T-cell (primary cell): ENCODE data around the gene SERINC2. TPM values are rescaled to one million over a fixed set of nuclear protein-coding genes. Genes with fewer than 3 reads are reported as not detected.
"Not testable (repeated sequence)": the region's sequence is repeated elsewhere in the genome, so short reads cannot be mapped to it uniquely, and the experiment has no call there.

Experiments
- ATAC-seq, 4 experiments: fragments of 200-7000 bp in 3 of 4; fragments of 150-1000 bp in 1 of 4; cut with Tn5 transposase; replicated peaks in 1 of 4; 1 replicate in 3 of 4; 2 replicates in 1 of 4; pipeline ENCODE4 v1.10.0; 2021; ENCODE audit warnings: moderate library complexity in 3 of 4, mild to moderate bottlenecking in 2 of 4, moderate number of reproducible peaks in 1 of 4
- CTCF ChIA-PET, 2 donors: fragments of 300-600 bp; sonication (Branson Sonifier 250); formaldehyde crosslinking; loops; one replicate each; lab custom pipeline; 2022; ENCODE audit warnings: antibody characterized with exemption in 2 of 2; lab: Charles Lee
- POLR2A ChIA-PET, 2 donors: fragments of 300-600 bp; sonication (Branson Sonifier 250); formaldehyde crosslinking; loops; one replicate each; lab custom pipeline; 2022; ENCODE audit warnings: antibody characterized with exemption in 2 of 2; lab: Charles Lee
- DNase-seq, 35 experiments: peaks; one replicate each; pipeline versions ENCODE4 v3.0.0 to v3.0.0-alpha.2; 2013 to 2023
- H3K27ac ChIP-seq: one replicate; pipeline ENCODE4 v1.5.1; 2013; ENCODE audit warnings: low read length
- H3K27me3 ChIP-seq, 2 experiments: replicated peaks in 1 of 2; 1 replicate in 1 of 2; 2 replicates in 1 of 2; pipeline versions ENCODE4 v1.6.1 to v1.7.0; 2013; ENCODE audit warnings: low read length in 1 of 2, mixed read lengths in 1 of 2; ENCODE audit not compliant: control insufficient read depth in 2 of 2, insufficient read depth in 2 of 2; ENCODE audit errors: extremely low read depth in 1 of 2
- H3K36me3 ChIP-seq, 2 donors: 1 replicate in 1 of 2; 2 replicates in 1 of 2; pipeline versions ENCODE4 v1.6.1 to v1.7.0; 2013; ENCODE audit warnings: low read length in 1 of 2; ENCODE audit not compliant: control insufficient read depth in 2 of 2, insufficient read depth in 1 of 2; ENCODE audit errors: extremely low read depth in 1 of 2
- H3K4me1 ChIP-seq, 2 experiments: 1 replicate in 1 of 2; 2 replicates in 1 of 2; pipeline versions ENCODE4 v1.6.1 to v1.7.0; 2013; ENCODE audit warnings: low read length in 2 of 2, mixed read lengths in 1 of 2; ENCODE audit not compliant: insufficient read depth in 2 of 2, control insufficient read depth in 1 of 2; ENCODE audit errors: extremely low read depth in 1 of 2
- H3K4me3 ChIP-seq, 2 donors: 1 replicate in 1 of 2; 2 replicates in 1 of 2; pipeline versions ENCODE4 v1.5.1 to v1.7.0; 2013; ENCODE audit warnings: mild to moderate bottlenecking in 2 of 2, low read length in 1 of 2, moderate library complexity in 1 of 2; ENCODE audit not compliant: control insufficient read depth in 1 of 2; ENCODE audit errors: extremely low read depth in 1 of 2
- H3K9me3 ChIP-seq: 2 replicates; pipeline ENCODE4 v1.7.0; 2013
- H3K27ac Mint-ChIP-seq, 2 donors: one replicate each; pipeline ENCODE4 v1.8.0; 2020 to 2021; ENCODE audit warnings: mild to moderate bottlenecking in 2 of 2, mixed read lengths in 2 of 2
- H3K27me3 Mint-ChIP-seq, 2 donors: one replicate each; pipeline ENCODE4 v1.8.0; 2021 to 2022; ENCODE audit warnings: mixed read lengths in 2 of 2
- H3K36me3 Mint-ChIP-seq: one replicate; pipeline ENCODE4 v1.8.0; 2021; ENCODE audit warnings: mixed read lengths
- H3K4me1 Mint-ChIP-seq, 3 donors: one replicate each; pipeline ENCODE4 v1.8.0; 2020 to 2022; ENCODE audit warnings: mixed read lengths in 3 of 3, mild to moderate bottlenecking in 1 of 3
- H3K4me3 Mint-ChIP-seq, 3 donors: one replicate each; pipeline ENCODE4 v1.8.0; 2020 to 2022; ENCODE audit warnings: mild to moderate bottlenecking in 3 of 3, mixed read lengths in 3 of 3, moderate library complexity in 3 of 3
- H3K9me3 Mint-ChIP-seq, 3 donors: one replicate each; pipeline ENCODE4 v1.8.0; 2020 to 2022; ENCODE audit warnings: mixed read lengths in 3 of 3
- WGBS: methylation state at CpG from one replicate; pipeline ENCODE4 v1.1.5; 2013; ENCODE audit warnings: missing lambda C conversion rate; ENCODE audit not compliant: insufficient coverage; 5-methylcytosine and 5-hydroxymethylcytosine counted together
- total RNA-seq, 35 experiments: library from RNA in 6 of 35; stranded (reverse) in 6 of 35; fragments of 120-200 nt in 1 of 35; gene quantifications; one replicate each; pipeline versions ENCODE4 v1.2.1 to v1.2.4 and lab custom pipeline; 2013 to 2026

SERINC2 gene
- total RNA-seq, 5 donors from 2014 or later (not counting 1 experiment from before 2014, with no cell fraction given): 0.26 to 0.82 (median 0.36) TPM; not detected in 2

DNA sequence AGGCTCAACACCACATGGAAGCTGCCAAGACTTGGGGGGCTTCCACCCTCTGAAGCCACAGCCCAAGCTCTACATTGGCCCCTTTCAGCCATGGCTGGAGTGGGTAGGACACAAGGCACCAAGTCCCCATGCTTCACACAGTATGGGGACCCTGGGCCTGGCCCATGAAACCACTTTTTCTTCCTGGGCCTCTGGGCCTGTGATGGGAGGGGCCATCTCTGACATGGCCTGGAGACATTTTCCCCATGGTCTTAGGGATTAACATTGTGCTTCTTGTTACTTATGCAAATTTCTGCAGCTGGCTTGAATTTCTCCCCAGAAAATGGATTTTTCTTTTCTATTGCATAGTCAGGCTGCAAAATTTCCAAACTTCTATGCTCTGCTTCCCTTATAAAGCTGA, 60.5 kb downstream of the SERINC2 start:
- H3K4me1 Mint-ChIP-seq, POLR2A ChIA-PET: not testable (repeated sequence)
- H3K27me3 Mint-ChIP-seq: peaks cover 8 to 50% of the 10 kb centered on the region in 2 donors

GRCh38 chr1:31474567-31474966, 61.6 kb downstream of the SERINC2 start:
- H3K36me3 ChIP-seq, H3K27ac ChIP-seq, H3K4me1 Mint-ChIP-seq, H3K36me3 Mint-ChIP-seq, POLR2A ChIA-PET, H3K27ac Mint-ChIP-seq, H3K9me3 Mint-ChIP-seq, DNase-seq, H3K4me3 Mint-ChIP-seq, H3K4me1 ChIP-seq, H3K9me3 ChIP-seq, H3K4me3 ChIP-seq, CTCF ChIA-PET, ATAC-seq: not testable (repeated sequence)
- WGBS: 59% methylated on average over 2 of the region's 7 CpGs
- peaks cover 8 to 50% of the 10 kb centered on the region in 2 donors for H3K27me3 Mint-ChIP-seq
- H3K27me3 ChIP-seq: peaks cover 0 to 21% of the 10 kb centered on the region in 2 experiments

More for the DNA sequence above, 60.5 kb downstream of the SERINC2 start:
- H3K4me3 Mint-ChIP-seq, ATAC-seq, H3K4me3 ChIP-seq, DNase-seq, CTCF ChIA-PET, H3K27ac ChIP-seq, H3K36me3 ChIP-seq, H3K9me3 ChIP-seq, H3K36me3 Mint-ChIP-seq, H3K9me3 Mint-ChIP-seq, H3K4me1 ChIP-seq: not testable (repeated sequence)
- peaks cover 0 to 21% of the 10 kb centered on the region in 2 experiments for H3K27me3 ChIP-seq
- peak overlapping the region in 1 of 2 donors; percentile 16 for H3K27ac Mint-ChIP-seq

- peaks cover 3 to 10% (median 9%) of the 10 kb centered on the region in 3 donors for H3K9me3 Mint-ChIP-seq
- CTCF ChIA-PET: no interaction called here
- no peaks in the 10 kb centered on the region for H3K36me3 Mint-ChIP-seq
- peaks cover 0 to 32% of the 10 kb centered on the region in 2 donors for H3K27me3 Mint-ChIP-seq
- ATAC-seq (no peak), DNase-seq (peak in 1 of 35 experiments; percentile 5)
- no peak overlapping the region for H3K4me3 Mint-ChIP-seq
- WGBS: 72% methylated on average over 8 of the region's 10 CpGs
- H3K27me3 ChIP-seq: peaks cover 0 to 12% of the 10 kb centered on the region in 2 experiments
- POLR2A ChIA-PET: no interaction called here
- peaks cover 0 to 3% (median 0%) of the 10 kb centered on the region in 3 donors for H3K4me1 Mint-ChIP-seq
- no peak overlapping the region for H3K4me3 ChIP-seq
- no peaks in the 10 kb centered on the region for H3K4me1 ChIP-seq
- H3K36me3 ChIP-seq: no peaks in the 10 kb centered on the region
- H3K9me3 ChIP-seq: no peaks in the 10 kb centered on the region
- H3K27ac ChIP-seq: no peak overlapping the region
- no peak overlapping the region for H3K27ac Mint-ChIP-seq
These were observed 64.2 kb downstream of the SERINC2 start for GRCh38 chr1:31476891-31477846.

- Mint-ChIP-seq H3K4me1 (peaks cover 0 to 3% (median 0%) of the 10 kb centered on the region in 3 donors), H3K36me3 (no peaks in the 10 kb centered on the region), H3K27ac (no peak overlapping the region), H3K4me3 (no peak overlapping the region), H3K27me3 (peaks cover 0 to 25% of the 10 kb centered on the region in 2 donors), H3K9me3 (peaks cover 3 to 10% (median 9%) of the 10 kb centered on the region in 3 donors)
- DNase-seq (no peak), ATAC-seq (no peak)
- H3K36me3 ChIP-seq: no peaks in the 10 kb centered on the region
- no peak overlapping the region for H3K4me3 ChIP-seq
- no CpG with 5 or more reads among the region's 2 CpGs for WGBS
- H3K9me3 ChIP-seq: no peaks in the 10 kb centered on the region
- POLR2A ChIA-PET: no interaction called here
- H3K4me1 ChIP-seq: no peaks in the 10 kb centered on the region
- H3K27ac ChIP-seq: no peak overlapping the region
- CTCF ChIA-PET: no interaction called here
- peaks cover 0 to 10% of the 10 kb centered on the region in 2 experiments for H3K27me3 ChIP-seq
These were observed 65.2 kb downstream of the SERINC2 start for GRCh38 chr1:31478167-31478566.

DNA sequence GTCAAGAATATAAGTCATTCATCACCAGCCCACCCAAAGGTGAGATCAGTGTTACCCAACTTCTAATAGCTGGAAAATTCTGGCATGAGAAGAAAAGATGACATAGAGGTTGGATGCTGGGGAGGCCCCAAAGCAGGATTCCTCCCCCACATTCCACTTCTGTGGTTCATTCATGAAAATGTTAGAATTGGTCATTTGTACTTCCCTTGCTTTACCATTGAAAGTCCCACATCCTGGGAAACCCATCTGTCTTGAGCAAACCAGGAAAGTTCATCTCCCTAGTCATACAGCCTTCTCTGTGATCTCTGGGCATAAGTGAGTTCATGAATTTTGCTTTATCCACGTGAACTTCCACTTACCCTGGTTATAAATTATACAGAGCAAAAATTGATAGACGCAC, 66.8 kb downstream of the SERINC2 start:
- Mint-ChIP-seq H3K9me3 (peaks cover 3 to 10% (median 9%) of the 10 kb centered on the region in 3 donors), H3K36me3 (no peaks in the 10 kb centered on the region), H3K27ac (no peak overlapping the region), H3K27me3 (peaks cover 0 to 21% of the 10 kb centered on the region in 2 donors), H3K4me3 (no peak overlapping the region), H3K4me1 (peaks cover 0 to 3% (median 0%) of the 10 kb centered on the region in 3 donors)
- WGBS: no CpG with 5 or more reads among the region's 2 CpGs
- no peak overlapping the region for H3K27ac ChIP-seq
- no peak for DNase-seq
- H3K27me3 ChIP-seq: peaks cover 0 to 10% of the 10 kb centered on the region in 2 experiments
- POLR2A ChIA-PET: no interaction called here
- H3K4me3 ChIP-seq: no peak overlapping the region
- no peaks in the 10 kb centered on the region for H3K4me1 ChIP-seq
- no peak for ATAC-seq
- CTCF ChIA-PET: no interaction called here
- no peaks in the 10 kb centered on the region for H3K9me3 ChIP-seq
- H3K36me3 ChIP-seq: no peaks in the 10 kb centered on the region

- CTCF ChIA-PET, H3K36me3 Mint-ChIP-seq, H3K4me3 Mint-ChIP-seq, ATAC-seq, H3K27me3 ChIP-seq, H3K27ac ChIP-seq, POLR2A ChIA-PET, H3K36me3 ChIP-seq, H3K9me3 ChIP-seq, H3K27ac Mint-ChIP-seq, H3K4me1 Mint-ChIP-seq, H3K4me3 ChIP-seq, H3K4me1 ChIP-seq, DNase-seq: not testable (repeated sequence)
- peaks cover 3 to 10% (median 9%) of the 10 kb centered on the region in 3 donors for H3K9me3 Mint-ChIP-seq
- H3K27me3 Mint-ChIP-seq: peaks cover 0 to 17% of the 10 kb centered on the region in 2 donors
- WGBS: no CpG with 5 or more reads among the region's 4 CpGs
These were observed 67.4 kb downstream of the SERINC2 start for GRCh38 chr1:31480426-31480825.
